ENCODE measurements around the gene HMHB1. TPM values are rescaled to one million over a fixed set of nuclear protein-coding genes. Genes with fewer than 3 reads are reported as not detected.

The HMHB1 gene
- total and polyA plus RNA-seq, 9 donors = not detected

GRCh38 chr5:143776951-143777350, 35.0 kb upstream of the HMHB1 start:
- no peaks in the 10 kb centered on the region for H3K9me3 ChIP-seq
- no peaks in the 10 kb centered on the region for H3K27me3 ChIP-seq
- intact Hi-C loops (cut with DNase I) = no loop called here
- TF ChIP-seq CTCF (IDR thresholded peaks at IDR 0.05) (no peak), EP300 (IDR thresholded peaks at IDR 0.05) (no peak), POLR2A (IDR thresholded peaks at IDR 0.05) (no peak)
- 80 to 92% (median 83%) methylated on average over 4 of the region's 4 CpGs for WGBS, 3 donors
- H3K4me1 ChIP-seq (ENCODE audit: insufficient read depth) = no peaks in the 10 kb centered on the region
- no peak overlapping the region for H3K27ac ChIP-seq
- DNase-seq = no peak
- H3K4me3 ChIP-seq = no peak overlapping the region
- H3K36me3 ChIP-seq = no peaks in the 10 kb centered on the region

GRCh38 chr5:143779506-143779905, 32.5 kb upstream of the HMHB1 start:
- Histone ChIP-seq H3K9me3 (no peaks in the 10 kb centered on the region), H3K27ac (no peak overlapping the region), H3K4me1 (ENCODE audit: insufficient read depth) (no peaks in the 10 kb centered on the region), H3K4me3 (no peak overlapping the region), H3K27me3 (no peaks in the 10 kb centered on the region), H3K36me3 (no peaks in the 10 kb centered on the region)
- 97% methylated on average over 2 of the region's 2 CpGs for WGBS, 3 donors
- TF ChIP-seq POLR2A (IDR thresholded peaks at IDR 0.05) = no peak
- no peak for TF ChIP-seq CTCF (IDR thresholded peaks at IDR 0.05)
- TF ChIP-seq EP300 (IDR thresholded peaks at IDR 0.05) = no peak
- DNase-seq = no peak
- intact Hi-C loops (cut with DNase I) = no loop called here

- Histone ChIP-seq H3K27me3 (no peaks in the 10 kb centered on the region), H3K4me1 (ENCODE audit: insufficient read depth) (no peaks in the 10 kb centered on the region), H3K9me3 (no peaks in the 10 kb centered on the region), H3K4me3 (no peak overlapping the region), H3K36me3 (no peaks in the 10 kb centered on the region), H3K27ac (no peak overlapping the region)
- WGBS, 3 donors = 56 to 64% (median 58%) methylated on average over 2 of the region's 2 CpGs
- intact Hi-C loops (cut with DNase I) = no loop called here
- TF ChIP-seq CTCF (IDR thresholded peaks at IDR 0.05) = no peak
- TF ChIP-seq POLR2A (IDR thresholded peaks at IDR 0.05) = no peak
- TF ChIP-seq EP300 (IDR thresholded peaks at IDR 0.05) = no peak
- no peak for DNase-seq
Measured at GRCh38 chr5:143781993-143782520, 29.9 kb upstream of the HMHB1 start.

GRCh38 chr5:143782588-143783386, 29.2 kb upstream of the HMHB1 start:
- 59 to 77% (median 64%) methylated on average over 3 of the region's 3 CpGs for WGBS, 3 donors
- intact Hi-C loops (cut with DNase I) = no loop called here

More at GRCh38 chr5:143782588-143783386, 29.2 kb upstream of the HMHB1 start:
- Histone ChIP-seq H3K9me3 (no peaks in the 10 kb centered on the region), H3K4me1 (ENCODE audit: insufficient read depth) (no peaks in the 10 kb centered on the region), H3K4me3 (no peak overlapping the region), H3K27ac (no peak overlapping the region), H3K36me3 (no peaks in the 10 kb centered on the region), H3K27me3 (no peaks in the 10 kb centered on the region)
- TF ChIP-seq EP300 (IDR thresholded peaks at IDR 0.05) (no peak), POLR2A (IDR thresholded peaks at IDR 0.05) (no peak), CTCF (IDR thresholded peaks at IDR 0.05) (no peak)
- DNase-seq = no peak

Measured in ovary (tissue), 9 donors.